ENCODE measurements around the gene CDC42EP4.
A peak's percentile ranks its signal among the peaks of the same experiment; 100 is the strongest.
"Not testable (repeated sequence)": the region's sequence is repeated elsewhere in the genome, so short reads cannot be mapped to it uniquely, and the experiment has no call there.

The CDC42EP4 gene

GRCh38 chr17:73325527-73325842, 13.7 kb upstream of the CDC42EP4 start:
- DNase-seq (ENCODE audit: low read depth, low spot score) = no peak
- no peak overlapping the region for H3K4me3 ChIP-seq (ENCODE audit: low read length)

GRCh38 chr17:73324711-73325526, 13.1 kb upstream of the CDC42EP4 start:
- no peak for DNase-seq (ENCODE audit: low read depth, low spot score)
- no peak overlapping the region for H3K4me3 ChIP-seq (ENCODE audit: low read length)

DNA sequence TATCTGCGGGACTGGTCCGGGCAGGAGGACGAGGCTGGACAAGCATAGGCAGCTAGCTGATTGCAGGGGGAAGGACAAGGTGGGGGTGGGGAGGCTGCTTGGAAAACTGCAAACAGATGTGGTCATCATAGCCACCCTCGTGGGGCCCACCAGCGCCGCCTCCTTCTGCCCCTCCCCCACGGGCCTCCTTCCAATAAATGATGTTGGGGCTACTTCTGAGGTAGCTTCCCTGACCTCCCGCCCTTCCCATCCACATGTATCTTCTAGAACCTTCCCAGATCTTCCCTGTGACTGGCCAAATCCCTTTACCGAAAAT, 12.3 kb upstream of the CDC42EP4 start:
- no peak for DNase-seq (ENCODE audit: low read depth, low spot score)
- H3K4me3 ChIP-seq (ENCODE audit: low read length) = no peak overlapping the region

DNA sequence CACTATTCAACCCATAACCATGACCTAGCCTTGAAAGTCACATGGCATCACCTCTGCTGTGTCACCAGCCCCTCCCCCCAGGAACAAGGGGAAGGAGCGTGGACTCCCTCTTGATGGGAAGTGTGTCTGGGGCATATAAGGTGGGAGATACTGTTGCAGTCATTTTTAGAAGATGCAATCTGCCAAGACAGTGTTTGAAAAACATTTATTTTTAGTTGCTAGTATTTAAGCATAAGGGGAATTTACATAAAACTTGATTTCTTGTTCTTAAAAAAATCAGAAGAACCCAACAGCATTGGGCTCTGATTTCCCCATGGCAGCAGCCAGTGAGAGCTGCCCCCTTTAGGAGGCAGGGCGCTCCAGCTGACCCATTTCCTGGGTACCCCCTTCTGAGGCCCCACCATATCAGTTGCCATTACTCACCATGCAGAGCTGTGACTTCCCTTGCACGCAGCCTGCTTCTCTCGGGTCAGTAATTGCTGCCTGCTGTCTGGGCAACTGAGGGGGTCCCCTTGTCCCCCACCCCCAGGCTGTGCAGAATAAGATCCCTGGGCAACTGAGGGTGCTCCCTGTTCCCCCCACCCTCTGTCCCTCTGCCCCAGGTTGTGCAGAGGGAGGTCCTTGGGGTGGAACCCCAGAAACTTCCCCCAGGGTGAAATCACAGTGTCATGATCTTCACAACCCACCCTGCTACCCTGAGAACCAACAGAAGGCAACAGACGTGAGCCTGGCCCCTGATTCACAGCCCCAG, 11.8 kb upstream of the CDC42EP4 start:
- DNase-seq (ENCODE audit: low read depth, low spot score) = no peak
- no peak overlapping the region for H3K4me3 ChIP-seq (ENCODE audit: low read length)

- DNase-seq (ENCODE audit: low read depth, low spot score) = no peak
- no peak overlapping the region for H3K4me3 ChIP-seq (ENCODE audit: low read length)
Measured at GRCh38 chr17:73320601-73321264, 8.9 kb upstream of the CDC42EP4 start.

DNA sequence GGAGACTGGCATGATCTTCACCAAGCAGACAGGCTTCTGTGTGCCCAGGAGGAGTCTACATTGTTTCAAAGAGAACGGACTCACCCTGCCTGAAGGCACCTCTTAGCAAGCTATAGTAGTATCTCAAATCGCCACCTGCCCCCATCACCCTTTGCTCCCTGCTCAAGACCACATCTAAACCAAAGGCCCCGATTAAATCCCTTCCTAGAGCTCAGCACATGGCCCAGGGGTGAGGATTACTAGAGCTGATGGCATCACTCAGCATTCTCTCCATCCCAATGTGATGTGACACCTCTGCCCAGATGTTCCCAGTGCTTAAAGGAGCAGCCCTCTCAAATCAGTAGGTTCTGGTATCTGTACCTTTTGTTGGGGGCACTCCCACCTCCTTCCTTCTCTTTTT, 8.0 kb upstream of the CDC42EP4 start:
- H3K4me3 ChIP-seq (ENCODE audit: low read length) = no peak overlapping the region
- DNase-seq (ENCODE audit: low read depth, low spot score) = no peak

DNA sequence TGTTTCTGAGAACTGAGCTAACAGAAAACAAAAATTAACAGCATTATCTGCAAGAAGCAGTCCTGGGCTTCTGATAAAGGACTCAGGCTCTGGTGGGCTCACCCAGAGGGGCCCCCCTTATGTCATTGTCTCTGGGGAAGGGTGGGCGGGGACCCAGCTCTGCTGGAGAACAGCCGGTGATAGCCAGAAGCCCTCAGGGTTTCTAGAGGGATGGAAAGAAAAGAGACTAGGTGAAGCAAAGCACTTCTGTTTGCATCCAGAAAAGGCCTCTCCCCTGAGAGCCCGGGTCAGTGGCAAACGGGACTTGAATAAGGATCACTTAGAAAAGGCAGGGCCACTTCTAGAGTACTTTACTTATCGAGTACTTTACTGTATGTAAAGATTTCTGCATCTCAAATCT, 7.0 kb upstream of the CDC42EP4 start:
- H3K4me3 ChIP-seq (ENCODE audit: low read length) = no peak overlapping the region
- no peak for DNase-seq (ENCODE audit: low read depth, low spot score)

DNA sequence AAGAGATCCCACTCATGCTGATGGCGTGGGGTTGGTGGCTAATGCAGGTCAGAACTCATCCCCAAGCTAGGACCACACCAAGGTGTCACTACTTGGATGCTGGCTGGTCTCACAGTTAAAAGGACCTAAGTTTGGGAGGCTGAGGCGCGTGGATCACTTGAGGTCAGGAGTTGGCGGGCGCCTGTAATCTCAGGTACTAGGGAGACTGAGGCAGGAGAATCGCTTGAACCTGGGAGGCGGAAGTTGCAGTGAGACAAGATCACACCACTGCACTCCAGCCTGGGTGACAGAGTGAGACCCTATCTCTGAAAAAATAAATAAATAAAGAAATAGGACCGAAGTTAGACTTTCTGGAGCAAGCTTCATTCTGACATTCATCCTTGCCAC, 6.6 kb upstream of the CDC42EP4 start:
- H3K4me3 ChIP-seq (ENCODE audit: low read length) = no peak overlapping the region
- no peak for DNase-seq (ENCODE audit: low read depth, low spot score)

DNA sequence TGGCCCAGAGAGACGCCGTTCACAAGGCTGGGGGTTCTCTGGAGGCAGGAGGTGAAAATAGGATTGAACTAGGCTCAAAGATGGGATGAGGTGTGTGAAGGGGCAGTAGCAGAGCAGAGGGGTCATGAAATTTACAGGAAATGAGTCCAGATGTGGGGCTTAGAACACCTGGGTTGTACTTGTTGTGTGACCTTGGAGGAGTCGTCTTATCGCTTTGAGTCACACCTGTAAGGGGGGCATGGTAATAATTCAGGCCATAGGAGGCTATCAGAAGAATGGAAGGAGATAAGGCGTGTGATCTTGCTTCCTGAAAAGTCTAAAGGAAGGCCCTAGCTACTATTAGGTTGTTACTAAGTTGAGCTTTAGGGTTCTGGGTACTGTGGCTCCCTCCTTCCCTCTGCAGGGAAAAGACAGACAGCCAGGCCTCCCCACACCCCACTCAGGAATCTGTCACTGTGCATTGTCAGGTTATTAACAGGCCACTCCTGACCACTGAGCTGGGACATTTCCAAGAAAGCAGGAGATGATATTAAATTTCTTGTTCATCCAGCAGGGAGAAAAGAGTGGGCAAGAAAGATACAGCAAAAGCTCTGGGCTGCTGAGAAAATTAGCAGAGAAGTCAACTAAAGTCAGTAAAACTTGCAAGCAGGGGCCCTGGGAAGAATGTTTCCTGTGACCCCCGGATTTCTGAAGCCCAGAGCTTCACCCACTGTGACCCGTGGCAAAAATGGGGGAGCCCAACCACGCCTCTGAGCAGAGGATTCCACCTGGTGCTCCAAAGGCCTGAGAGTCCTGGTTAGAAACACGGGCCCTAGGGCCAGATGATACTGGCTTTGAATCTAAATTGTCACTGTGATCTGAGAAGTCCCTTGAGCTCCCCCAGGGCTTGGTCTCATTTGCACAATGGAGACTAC, 6.0 kb upstream of the CDC42EP4 start:
- no peak for DNase-seq (ENCODE audit: low read depth, low spot score)
- no peak overlapping the region for H3K4me3 ChIP-seq (ENCODE audit: low read length)

DNA sequence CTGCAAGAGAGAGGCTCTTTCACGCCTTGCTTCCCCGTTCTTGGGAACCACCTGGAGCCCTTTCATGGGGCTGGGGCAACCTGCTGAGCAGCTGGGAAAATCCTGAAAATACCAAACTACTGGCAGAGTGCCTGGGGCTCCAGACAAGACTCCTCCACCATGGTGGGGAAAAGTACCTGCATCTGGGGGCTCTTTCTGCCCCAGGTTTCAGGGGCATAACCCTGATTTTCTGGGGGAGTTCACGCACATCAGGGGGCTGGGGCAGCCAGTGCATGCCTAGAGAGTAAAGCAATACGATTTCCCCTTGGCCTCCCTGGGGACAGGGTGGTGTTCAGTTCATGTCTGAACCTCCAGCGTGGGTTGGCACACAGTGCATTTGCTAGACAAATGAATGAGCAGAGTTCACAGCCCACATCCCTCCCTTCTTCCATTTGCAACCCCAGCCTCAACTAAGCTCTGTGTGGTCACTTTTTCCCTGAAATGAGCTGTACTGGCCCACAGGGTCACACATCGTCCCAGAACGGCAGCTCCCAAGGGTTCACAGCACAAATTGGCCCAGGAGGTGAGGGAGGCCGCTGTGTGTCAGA, 5.2 kb upstream of the CDC42EP4 start:
- no peak overlapping the region for H3K4me3 ChIP-seq (ENCODE audit: low read length)
- DNase-seq (ENCODE audit: low read depth, low spot score) = no peak

GRCh38 chr17:73315471-73315870, 3.7 kb upstream of the CDC42EP4 start:
- H3K4me3 ChIP-seq (ENCODE audit: low read length) = no peak overlapping the region
- DNase-seq (ENCODE audit: low read depth, low spot score) = no peak

DNA sequence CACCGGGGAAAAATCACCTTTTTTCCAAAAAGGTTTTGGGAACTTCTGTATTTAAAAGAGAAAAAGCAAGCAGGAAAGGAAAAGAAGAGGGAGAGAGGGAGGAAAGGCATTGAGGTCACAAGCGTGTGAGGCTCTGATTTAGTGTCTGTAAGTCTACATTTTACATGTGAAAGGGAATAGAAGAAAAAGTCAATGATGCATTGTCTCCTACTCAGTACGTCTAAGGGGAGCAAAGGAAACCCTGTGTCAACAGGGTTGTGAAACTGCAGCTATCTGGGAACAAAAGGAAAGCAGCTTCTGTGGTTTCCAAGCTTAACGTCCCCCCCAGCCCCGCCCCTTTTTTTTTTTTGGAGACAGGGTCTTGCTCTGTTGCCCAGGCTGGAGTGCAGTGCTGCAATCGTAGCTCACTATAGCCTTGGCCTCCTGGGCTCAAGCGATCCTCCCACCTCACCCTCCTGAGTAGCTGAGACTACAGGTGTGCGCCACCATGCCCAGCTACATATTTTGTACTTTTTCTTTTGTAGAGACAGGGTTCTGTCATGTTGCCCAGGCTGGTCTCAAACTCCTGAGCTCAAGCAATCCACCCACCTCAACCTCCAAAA, 1.8 kb upstream of the CDC42EP4 start:
- H3K4me3 ChIP-seq (ENCODE audit: low read length) = no peak overlapping the region
- DNase-seq (ENCODE audit: low read depth, low spot score) = no peak

DNA sequence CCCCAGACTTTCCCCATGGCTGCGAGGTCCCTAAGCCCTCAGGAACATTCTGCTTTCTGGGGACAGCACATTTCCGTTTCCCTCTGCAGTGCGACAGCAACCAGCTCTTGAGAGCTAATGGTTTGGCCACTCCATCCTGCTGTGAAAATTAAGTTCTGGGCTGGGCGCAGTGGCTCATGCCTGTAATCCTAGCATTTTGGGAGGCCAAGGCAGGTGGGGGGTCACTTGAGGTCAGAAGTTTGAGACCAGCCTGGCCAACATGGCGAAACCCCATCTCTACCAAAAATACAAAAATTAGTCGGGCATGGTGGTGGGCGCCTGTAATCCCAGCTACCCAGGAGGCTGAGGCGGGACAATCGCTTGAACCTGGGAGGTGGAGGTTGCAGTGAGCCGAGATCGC, 1.1 kb upstream of the CDC42EP4 start:
- not testable (repeated sequence) for DNase-seq (ENCODE audit: low read depth, low spot score); H3K4me3 ChIP-seq (ENCODE audit: low read length)

DNA sequence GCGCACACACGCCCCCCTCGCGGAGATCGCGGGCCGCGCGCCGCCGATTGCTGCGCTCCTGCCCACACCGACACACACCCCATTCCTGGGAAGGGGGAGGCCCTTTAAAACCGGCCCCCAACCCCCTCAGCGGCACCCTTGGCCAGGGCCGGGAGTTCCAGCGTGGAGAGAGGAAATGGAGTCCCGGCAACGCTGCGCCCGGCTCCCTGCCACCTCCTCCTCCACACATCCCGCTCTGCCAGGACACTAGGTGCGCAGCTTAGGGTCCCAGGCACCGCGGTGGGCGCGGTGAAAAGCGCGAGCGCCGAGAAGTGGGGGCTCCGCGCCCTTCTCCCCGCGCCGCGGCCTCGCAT, 397 bp downstream of the CDC42EP4 start:
- peak overlapping the region; percentile 42 for H3K4me3 ChIP-seq (ENCODE audit: low read length)
- DNase-seq (ENCODE audit: low read depth, low spot score) = no peak

DNA sequence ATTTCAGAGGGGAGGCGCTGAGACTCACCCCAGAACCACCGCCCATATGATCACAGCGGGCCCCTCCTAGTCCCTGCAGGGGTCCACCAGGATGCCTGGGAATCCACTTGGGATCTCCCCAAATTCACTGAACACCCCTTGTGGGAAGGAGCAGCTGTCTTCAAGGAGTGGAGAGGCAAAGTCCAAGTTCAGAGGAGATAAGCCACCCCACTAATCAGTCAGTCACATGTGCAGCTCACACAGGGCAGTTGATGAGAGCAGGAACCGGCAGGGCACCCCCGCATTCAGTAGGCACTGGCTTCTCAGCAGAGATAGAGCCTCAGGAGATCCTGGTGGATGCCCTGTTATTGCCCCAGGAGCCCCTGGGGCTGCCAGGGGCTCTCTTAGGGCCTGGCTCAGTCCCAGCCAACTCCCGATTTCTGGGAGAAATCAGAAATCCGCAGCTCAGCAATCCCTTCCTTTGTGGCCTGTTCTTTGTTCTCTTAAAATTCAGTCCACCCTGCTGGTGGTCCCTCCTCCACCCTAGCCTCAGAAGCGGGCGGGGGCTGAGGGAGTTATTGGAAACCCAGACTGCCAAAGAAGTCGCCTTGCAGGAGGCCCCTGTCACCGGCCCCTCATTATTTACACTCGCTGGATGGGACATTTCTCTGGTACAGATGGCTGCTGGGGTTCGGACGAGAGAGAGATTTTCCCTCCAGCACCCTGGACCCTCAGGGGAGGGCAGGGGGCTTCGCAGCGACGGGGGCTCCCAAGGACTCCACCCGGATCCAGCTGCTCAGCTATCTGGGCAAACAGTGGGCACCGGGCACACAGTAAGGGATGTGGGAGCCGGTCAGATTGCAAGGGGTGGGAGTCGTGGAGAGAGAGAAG, 1.8 kb downstream of the CDC42EP4 start:
- no peak for DNase-seq (ENCODE audit: low read depth, low spot score)
- H3K4me3 ChIP-seq (ENCODE audit: low read length) = peak overlapping the region; percentile 42

DNA sequence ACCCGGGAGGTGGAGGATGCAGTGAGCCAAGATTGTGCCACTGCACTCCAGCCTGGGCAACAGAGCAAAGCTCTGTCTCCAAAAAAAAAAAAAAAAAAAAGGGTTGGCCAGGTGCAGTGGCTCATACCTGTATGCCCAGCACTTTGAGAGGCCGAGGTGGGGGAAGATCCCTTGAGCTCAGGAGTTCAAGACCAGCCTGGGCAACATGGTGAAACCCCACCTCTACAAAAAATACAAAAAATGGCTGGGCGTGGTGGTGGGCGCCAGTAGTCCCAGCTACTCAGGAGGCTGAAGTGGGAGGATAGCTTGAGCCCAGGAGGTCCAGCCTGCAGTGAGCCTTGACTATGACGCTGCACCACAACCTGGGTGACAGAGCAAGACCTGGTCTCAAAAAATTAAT, 2.8 kb downstream of the CDC42EP4 start:
- H3K4me3 ChIP-seq (ENCODE audit: low read length); DNase-seq (ENCODE audit: low read depth, low spot score): not testable (repeated sequence)

GRCh38 chr17:73308017-73308823, 3.6 kb downstream of the CDC42EP4 start:
- no peak overlapping the region for H3K4me3 ChIP-seq (ENCODE audit: low read length)
- DNase-seq (ENCODE audit: low read depth, low spot score) = no peak

Data from Jurkat, Clone E6-1 (cell line).